NCI-H2029 treated with DMSO at 0.1 percent for 48 hours (cell line): ENCODE measurements around the gene RBM48.
"Not testable (repeated sequence)": the region's sequence is repeated elsewhere in the genome, so short reads cannot be mapped to it uniquely, and the experiment has no call there.

Source experiments
- DNase-seq: peaks from one replicate; lab custom pipeline; 2025; lab: John Stamatoyannopoulos, UW

Gene RBM48

GRCh38 chr7:92545116-92545515, 16.5 kb downstream of the RBM48 start:
- not testable (repeated sequence) for DNase-seq

GRCh38 chr7:92546856-92547497, 18.4 kb downstream of the RBM48 start:
- no peak for DNase-seq

DNA sequence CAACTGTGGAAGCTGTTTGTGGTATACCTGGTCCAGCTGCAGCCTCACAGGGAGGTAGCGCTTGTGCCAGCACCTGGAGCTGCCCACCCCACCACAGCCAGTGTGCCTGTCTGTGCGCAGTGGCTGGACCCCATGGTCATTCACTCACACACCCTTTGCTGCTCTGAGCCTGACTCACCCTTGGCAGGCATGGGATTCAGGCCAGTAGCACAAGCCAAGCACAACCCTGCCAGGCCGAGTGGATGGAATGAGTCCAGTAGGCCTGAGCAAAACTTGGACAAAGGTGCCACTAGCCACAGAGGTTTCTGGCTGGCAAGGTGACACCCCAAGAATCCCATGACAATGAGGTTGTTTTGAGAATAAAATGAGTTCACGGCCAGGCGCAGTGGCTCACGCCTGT, 19.0 kb downstream of the RBM48 start:
- DNase-seq = no peak

DNA sequence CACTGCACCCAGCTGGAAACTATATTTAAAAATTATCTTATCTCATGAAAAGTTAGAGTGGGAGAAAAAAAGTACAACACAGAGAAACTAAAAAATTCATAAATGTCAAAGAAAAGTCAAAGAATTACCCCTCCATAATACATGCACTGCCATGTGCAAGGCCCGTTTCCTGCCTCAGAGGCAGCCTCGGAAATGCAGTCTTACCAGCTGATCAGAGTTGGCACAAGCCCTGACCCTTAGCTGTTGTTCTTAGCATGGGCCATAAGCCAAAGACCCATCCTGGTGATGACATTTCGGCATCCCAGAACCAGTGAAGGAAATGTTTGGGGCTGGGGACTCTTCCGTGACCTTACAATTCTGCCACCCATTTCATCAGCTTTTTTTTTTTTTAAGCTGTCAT, 21.6 kb downstream of the RBM48 start:
- no peak for DNase-seq

- DNase-seq = no peak
These were observed 28.7 kb downstream of the RBM48 start for GRCh38 chr7:92557249-92557648.

DNA sequence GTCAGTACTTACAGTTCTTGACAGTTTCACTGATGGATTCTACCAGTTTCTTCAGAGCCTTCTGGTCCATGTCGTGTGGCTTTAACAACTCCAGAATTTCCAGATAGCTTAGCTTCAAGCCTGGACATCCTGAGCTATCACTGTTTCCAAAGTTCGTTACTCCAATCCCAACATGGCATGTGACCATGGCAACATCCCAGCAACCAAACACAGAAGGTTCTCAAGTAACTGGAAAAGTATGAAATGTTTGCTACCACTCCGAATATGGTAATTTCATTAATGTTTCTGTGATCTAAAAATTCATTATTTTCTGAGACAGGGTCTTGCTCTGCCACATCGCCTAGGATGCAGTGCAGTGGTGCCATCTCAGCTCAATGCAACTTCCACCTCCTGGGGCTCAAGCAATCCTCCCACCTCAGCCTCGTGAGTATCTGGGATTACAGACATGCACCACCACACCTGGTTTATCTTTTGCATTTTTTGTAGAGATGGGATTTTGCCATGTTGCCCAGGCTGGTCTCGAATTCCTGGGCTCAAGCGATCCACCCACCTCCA, 29.3 kb downstream of the RBM48 start:
- DNase-seq = no peak

DNA sequence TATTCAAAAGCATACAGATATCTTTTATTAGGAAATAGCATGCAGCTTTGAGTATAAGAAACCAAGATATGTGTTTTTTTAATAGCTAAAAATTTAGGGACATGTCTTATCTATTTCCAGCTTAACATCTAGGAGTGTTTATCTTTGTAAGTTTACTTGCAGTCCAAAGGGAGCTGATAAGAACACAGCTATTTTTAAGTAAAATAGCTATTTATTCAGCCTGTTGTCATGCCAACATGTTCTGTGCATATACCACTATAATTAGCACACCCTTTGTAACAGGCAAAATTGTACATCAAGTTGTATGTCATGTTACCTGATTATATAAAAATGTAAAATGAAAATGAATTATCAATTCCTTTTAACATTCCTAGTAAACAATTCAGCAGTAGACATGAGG, 32.0 kb downstream of the RBM48 start:
- no peak for DNase-seq

DNA sequence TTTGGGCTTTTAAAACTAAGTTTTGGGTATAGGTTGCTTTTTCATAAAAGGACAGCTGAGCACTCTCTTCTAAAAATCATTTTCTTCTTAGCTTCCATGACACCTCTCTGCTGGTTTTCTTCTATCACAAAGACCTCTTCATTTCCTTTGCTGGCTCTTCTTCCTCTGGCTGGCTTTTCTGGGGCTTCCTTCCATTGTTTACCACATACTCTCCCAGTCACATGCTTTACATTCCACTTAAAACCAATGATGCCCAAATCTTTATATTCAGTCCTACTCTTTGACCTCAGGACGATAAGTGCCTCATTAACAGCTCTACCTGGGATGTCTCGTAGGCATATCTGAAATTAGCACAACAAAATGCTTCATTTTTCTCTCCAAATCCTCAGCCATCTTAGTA, 34.8 kb downstream of the RBM48 start:
- no peak for DNase-seq

DNA sequence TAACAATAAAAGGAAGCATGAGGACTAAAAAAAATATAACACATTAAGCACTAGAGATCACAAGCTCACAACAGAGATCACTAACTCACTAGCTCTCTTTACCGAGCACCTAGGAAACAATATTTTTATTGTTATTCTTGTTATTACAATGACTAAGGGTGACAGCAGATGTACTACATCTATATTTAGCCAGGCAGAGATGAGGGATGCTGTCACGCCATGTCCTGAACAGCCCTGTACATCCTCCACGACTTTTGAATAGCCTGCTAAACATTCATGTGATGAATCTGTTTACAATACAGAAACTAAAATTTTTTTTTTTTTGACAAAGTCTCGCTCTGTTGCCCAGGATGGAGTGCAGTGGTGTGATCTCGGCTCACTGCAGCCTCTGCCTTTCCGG, 38.9 kb downstream of the RBM48 start:
- DNase-seq = no peak

DNA sequence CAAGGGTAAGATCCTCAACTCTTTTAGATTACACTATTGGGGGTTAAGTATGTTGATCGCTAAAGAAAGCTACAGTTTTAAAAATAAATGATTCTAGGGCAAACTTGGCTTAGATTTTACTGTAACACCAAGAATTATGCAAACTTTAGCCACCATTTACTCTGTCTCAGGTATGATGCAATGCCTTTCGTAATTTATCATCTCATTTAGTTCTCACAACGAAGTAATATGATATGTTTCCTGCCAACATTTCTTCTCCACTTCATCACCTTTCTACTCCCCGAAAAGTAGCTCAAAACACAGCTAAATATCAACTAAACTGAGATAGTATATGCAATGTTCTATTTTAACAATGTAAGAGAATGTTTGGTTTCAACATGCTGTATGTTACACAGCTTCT, 40.5 kb downstream of the RBM48 start:
- DNase-seq = no peak

DNA sequence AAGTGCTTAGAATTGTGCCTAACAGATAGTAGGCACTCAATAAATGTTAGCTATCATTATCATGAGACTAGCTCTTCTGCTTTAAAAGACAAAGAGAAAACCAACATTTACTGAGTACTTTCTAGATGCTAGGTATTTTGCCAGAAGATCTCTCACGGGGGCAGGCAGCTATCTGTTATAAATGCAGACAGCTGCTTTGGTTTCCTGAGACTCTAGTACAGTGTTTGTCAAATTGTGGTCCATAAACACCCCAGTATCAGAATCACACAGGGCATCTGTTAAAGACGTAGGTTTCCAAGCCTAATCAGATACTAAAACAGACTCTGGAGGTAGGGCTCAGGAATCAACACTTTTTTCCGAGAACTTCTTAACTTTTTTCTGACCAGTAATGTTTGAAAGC, 47.7 kb downstream of the RBM48 start:
- no peak for DNase-seq

DNA sequence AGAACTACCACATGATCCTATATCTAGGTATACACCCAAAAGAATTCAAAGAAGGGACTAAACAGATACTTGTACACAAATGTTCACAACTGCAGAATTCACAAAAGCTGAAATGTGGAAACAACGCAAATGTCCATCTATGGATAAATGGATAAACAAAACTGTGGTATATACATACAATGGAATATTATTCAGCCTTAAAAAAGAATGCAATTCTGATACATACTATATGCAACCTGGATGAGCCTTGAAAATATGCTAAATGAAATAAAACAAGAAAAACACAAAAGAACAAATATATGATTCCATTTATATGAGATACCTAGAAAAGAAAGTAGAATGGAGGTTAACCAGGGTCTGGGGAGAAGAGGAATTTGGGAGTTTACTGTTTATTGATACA, 54.4 kb downstream of the RBM48 start:
- DNase-seq = no peak

DNA sequence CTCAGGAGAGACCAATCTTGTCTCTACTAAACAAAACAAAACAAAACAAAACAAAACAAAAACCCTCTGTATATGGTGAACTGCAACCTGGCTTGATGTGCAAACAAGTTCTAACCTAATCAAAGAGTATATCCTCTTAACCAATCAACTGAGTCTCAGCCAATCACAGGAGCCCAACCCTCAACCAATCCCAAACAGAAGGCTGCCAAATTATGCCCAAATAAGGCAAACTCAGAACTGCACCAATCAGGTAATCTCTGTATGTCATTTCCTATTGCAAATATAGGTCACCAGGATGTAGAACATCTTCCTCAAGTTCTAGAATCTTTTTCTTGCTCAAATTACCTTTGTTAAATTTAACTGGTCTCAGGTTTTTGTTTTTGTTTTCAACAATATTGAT, 56.4 kb downstream of the RBM48 start:
- peak; percentile 61 for DNase-seq

- no peak for DNase-seq
These were observed 57.8 kb downstream of the RBM48 start for GRCh38 chr7:92586403-92586802.

DNA sequence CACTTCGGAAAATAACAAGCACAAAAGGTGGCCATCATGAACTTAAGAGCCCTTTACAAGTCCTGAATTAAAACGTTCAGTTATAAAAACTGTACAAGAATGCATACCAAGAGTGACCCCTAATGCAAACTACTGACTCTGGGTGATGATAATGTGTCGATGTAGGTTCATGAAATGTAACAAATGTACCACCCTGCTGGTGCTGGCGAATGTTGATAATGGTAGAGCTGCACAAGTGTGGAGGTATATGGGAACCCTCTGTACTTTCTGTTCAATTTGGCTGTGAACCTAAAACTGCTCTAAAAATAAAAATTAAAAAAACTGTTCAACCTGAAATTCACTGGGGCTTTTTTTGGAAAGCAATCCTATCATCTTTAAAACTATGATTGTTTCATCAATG, 58.2 kb downstream of the RBM48 start:
- DNase-seq = no peak
